Fibroblast of peridontal ligament (primary cell): ENCODE results near the gene METTL25B.
A peak's percentile ranks its signal among the peaks of the same experiment; 100 is the strongest.

ENCODE experiments used
- DNase-seq: peaks from one replicate; pipeline ENCODE4 v3.0.0-alpha.2; 2010; ENCODE audit errors: extremely low read depth

METTL25B gene

GRCh38 chr1:156727926-156728598, at the start of gene METTL25B:
Gene METTL25B, plus strand, starts transcription at chr1:156728469. Its CDS starts 636 bp downstream, at chr1:156729105.
- DNase-seq: peak; percentile 74

- no peak for DNase-seq
These were observed 48.2 kb upstream of the METTL25B start for GRCh38 chr1:156680056-156680455.

GRCh38 chr1:156681196-156681960, 46.9 kb upstream of the METTL25B start:
- DNase-seq: no peak

- DNase-seq: no peak
These were observed 45.9 kb upstream of the METTL25B start for GRCh38 chr1:156682166-156682890.

- DNase-seq: peak; percentile 51
These were observed 44.0 kb upstream of the METTL25B start for GRCh38 chr1:156684227-156684782.

- peak; percentile 85 for DNase-seq
These were observed 39.0 kb upstream of the METTL25B start for GRCh38 chr1:156689035-156689952.

GRCh38 chr1:156689953-156690674, 38.2 kb upstream of the METTL25B start:
- DNase-seq: no peak

- no peak for DNase-seq
These were observed 37.6 kb upstream of the METTL25B start for GRCh38 chr1:156690675-156691036.

GRCh38 chr1:156691191-156691590, 37.1 kb upstream of the METTL25B start:
- DNase-seq: no peak

- DNase-seq: no peak
These were observed 36.4 kb upstream of the METTL25B start for GRCh38 chr1:156691665-156692440.

- no peak for DNase-seq
These were observed 35.8 kb upstream of the METTL25B start for GRCh38 chr1:156692441-156692924.

GRCh38 chr1:156692925-156693847, 35.1 kb upstream of the METTL25B start:
- no peak for DNase-seq

GRCh38 chr1:156693848-156694689, 34.2 kb upstream of the METTL25B start:
- no peak for DNase-seq

- DNase-seq: no peak
These were observed 33.6 kb upstream of the METTL25B start for GRCh38 chr1:156694690-156694962.

- DNase-seq: no peak
These were observed 31.5 kb upstream of the METTL25B start for GRCh38 chr1:156696755-156697154.

- no peak for DNase-seq
These were observed 30.8 kb upstream of the METTL25B start for GRCh38 chr1:156697481-156697880.

GRCh38 chr1:156698995-156699394, 29.3 kb upstream of the METTL25B start:
- DNase-seq: no peak
